Ishikawa (cell line): Measurements from ENCODE around the gene CDPF1.

ENCODE experiments used
- CEBPB ChIP-seq: IDR thresholded peaks from 2 replicates; pipeline ENCODE4 v1.6.1; 2012
- CREB1 ChIP-seq: IDR thresholded peaks from 2 replicates; pipeline ENCODE4 v1.6.1; 2012; ENCODE audit warnings: low read depth
- EGR1 ChIP-seq: IDR thresholded peaks from 2 replicates; pipeline ENCODE4 v1.6.1; 2012
- EP300 ChIP-seq: IDR thresholded peaks from 2 replicates; pipeline ENCODE4 v1.6.1; 2012; ENCODE audit warnings: borderline replicate concordance
- FOXM1 ChIP-seq: IDR thresholded peaks from 2 replicates; pipeline ENCODE4 v1.6.1; 2012; ENCODE audit warnings: low read depth, borderline replicate concordance
- MAX ChIP-seq: IDR thresholded peaks from 2 replicates; pipeline ENCODE4 v1.6.1; 2012
- NFIC ChIP-seq: IDR thresholded peaks from 2 replicates; pipeline ENCODE4 v1.6.1; 2012
- RAD21 ChIP-seq: IDR thresholded peaks from 2 replicates; pipeline ENCODE4 v1.6.1; 2012; ENCODE audit warnings: low read depth
- REST ChIP-seq: IDR thresholded peaks from 2 replicates; pipeline ENCODE4 v1.6.1; 2012; ENCODE audit warnings: low read depth, mild to moderate bottlenecking
- TAF1 ChIP-seq: IDR thresholded peaks from 2 replicates; pipeline ENCODE4 v1.6.1; 2012; ENCODE audit warnings: low read depth, mild to moderate bottlenecking
- TCF12 ChIP-seq: IDR thresholded peaks from 2 replicates; pipeline ENCODE4 v1.6.1; 2012; ENCODE audit warnings: low read depth
- TEAD4 ChIP-seq: IDR thresholded peaks from 2 replicates; pipeline ENCODE4 v1.6.1; 2012
- USF1 ChIP-seq: IDR thresholded peaks from 2 replicates; pipeline ENCODE4 v1.6.1; 2012
- YY1 ChIP-seq: IDR thresholded peaks from 2 replicates; pipeline ENCODE4 v1.6.1; 2012; ENCODE audit warnings: low read depth
- ZBTB7A ChIP-seq: IDR thresholded peaks from 2 replicates; pipeline ENCODE4 v1.6.1; 2012; ENCODE audit warnings: low read depth

CDPF1 gene

GRCh38 chr22:46240506-46240905 is 9.6 kb downstream of the CDPF1 start:
- TF ChIP-seq RAD21 (no peak), NFIC (no peak), CEBPB (no peak), TCF12 (no peak), USF1 (no peak), MAX (no peak), REST (no peak), TAF1 (no peak), EP300 (no peak), ZBTB7A (no peak), YY1 (no peak), CREB1 (no peak), TEAD4 (no peak), FOXM1 (no peak), EGR1 (no peak)

GRCh38 chr22:46240073-46240472 is 10.0 kb downstream of the CDPF1 start:
- no peak for TF ChIP-seq YY1
- no peak for TF ChIP-seq CEBPB
- TF ChIP-seq MAX: no peak
- TF ChIP-seq TCF12: no peak
- no peak for TF ChIP-seq USF1
- TF ChIP-seq EP300: no peak

GRCh38 chr22:46239261-46240048 is 10.6 kb downstream of the CDPF1 start:
- TF ChIP-seq TCF12 (no peak), CEBPB (no peak), USF1 (no peak), NFIC (no peak), REST (no peak), TEAD4 (no peak), RAD21 (no peak), TAF1 (no peak), YY1 (no peak), EP300 (no peak), MAX (no peak), ZBTB7A (no peak), FOXM1 (no peak), EGR1 (no peak), CREB1 (no peak)

- no peak for TF ChIP-seq TCF12
- TF ChIP-seq EP300: no peak
- no peak for TF ChIP-seq ZBTB7A
- TF ChIP-seq CREB1: no peak
- TF ChIP-seq RAD21: no peak
- TF ChIP-seq TEAD4: no peak
- TF ChIP-seq REST: no peak
- no peak for TF ChIP-seq FOXM1
Measured at GRCh38 chr22:46238541-46238940, 11.6 kb downstream of the CDPF1 start.
